Urothelium cell line (cell line): ENCODE results near the gene CRHR1.

Experiments
- DNase-seq: peaks from one replicate; pipeline ENCODE4 v3.0.0; 2011; ENCODE audit warnings: low spot score, mixed read lengths
- FAIRE-seq: peaks from 2 replicates; lab custom pipeline; 2011; peaks lifted over from hg19 to GRCh38; lab: Jason Lieb, UNC

The CRHR1 gene

GRCh38 chr17:45841186-45841585 lies 57.1 kb downstream of the CRHR1 start:
- peak; percentile 44 for FAIRE-seq
- DNase-seq = no peak

- FAIRE-seq (no peak), DNase-seq (no peak)
Observed at GRCh38 chr17:45841883-45842525, 57.9 kb downstream of the CRHR1 start.

- DNase-seq = no peak
- no peak for FAIRE-seq
Observed at GRCh38 chr17:45843722-45844121, 59.6 kb downstream of the CRHR1 start.

- FAIRE-seq (no peak), DNase-seq (no peak)
Observed at GRCh38 chr17:45844695-45845375, 60.7 kb downstream of the CRHR1 start, which contains the start of gene SPPL2C. Gene SPPL2C (plus strand): TSS chr17:45844881. CDS start chr17:45844907, 26 bp downstream.

- FAIRE-seq = no peak
- DNase-seq = no peak
Observed at GRCh38 chr17:45845376-45846185, 61.5 kb downstream of the CRHR1 start.

GRCh38 chr17:45846223-45846622 lies 62.1 kb downstream of the CRHR1 start:
- FAIRE-seq (peak; percentile 35), DNase-seq (no peak)

- DNase-seq (no peak), FAIRE-seq (no peak)
Observed at GRCh38 chr17:45846646-45847045, 62.5 kb downstream of the CRHR1 start.

GRCh38 chr17:45847101-45847500 lies 63.0 kb downstream of the CRHR1 start:
- DNase-seq = no peak
- no peak for FAIRE-seq

GRCh38 chr17:45847747-45848146 lies 63.6 kb downstream of the CRHR1 start:
- DNase-seq (no peak), FAIRE-seq (no peak)

GRCh38 chr17:45848405-45848804 lies 64.3 kb downstream of the CRHR1 start:
- FAIRE-seq (no peak), DNase-seq (no peak)

GRCh38 chr17:45848868-45849535 lies 64.9 kb downstream of the CRHR1 start:
- FAIRE-seq = no peak
- no peak for DNase-seq

GRCh38 chr17:45849536-45849990 lies 65.4 kb downstream of the CRHR1 start:
- DNase-seq (no peak), FAIRE-seq (no peak)

GRCh38 chr17:45850011-45850410 lies 65.9 kb downstream of the CRHR1 start:
- FAIRE-seq = no peak
- DNase-seq = no peak

- DNase-seq (no peak), FAIRE-seq (no peak)
Observed at GRCh38 chr17:45850468-45850867, 66.3 kb downstream of the CRHR1 start.

GRCh38 chr17:45851022-45851421 lies 66.9 kb downstream of the CRHR1 start:
- no peak for FAIRE-seq
- DNase-seq = no peak

GRCh38 chr17:45851464-45851863 lies 67.3 kb downstream of the CRHR1 start:
- no peak for FAIRE-seq
- DNase-seq = no peak

- FAIRE-seq (no peak), DNase-seq (no peak)
Observed at GRCh38 chr17:45851873-45852272, 67.8 kb downstream of the CRHR1 start.

- FAIRE-seq = no peak
Observed at GRCh38 chr17:45852535-45853297, 68.6 kb downstream of the CRHR1 start.

GRCh38 chr17:45854209-45854608 lies 70.1 kb downstream of the CRHR1 start:
- FAIRE-seq = no peak
- DNase-seq = no peak

More at GRCh38 chr17:45852535-45853297, 68.6 kb downstream of the CRHR1 start:
- peak; percentile 72 for DNase-seq

GRCh38 chr17:45855691-45856336 lies 71.7 kb downstream of the CRHR1 start:
- FAIRE-seq (no peak), DNase-seq (no peak)
